ENCODE results near the gene SHISA8.

- TF ChIP-seq CTCF (IDR thresholded peaks at IDR 0.05) (peak in 4 of 7 experiments; percentile 7 to 29 (median 14)), POLR2A (IDR thresholded peaks at IDR 0.05) (no peak)
Observed at GRCh38 chr22:41946629-41947423, 32.0 kb upstream of the SHISA8 start, which contains the start of gene CENPM.
